Activated CD8-positive, alpha-beta memory T cell treated with anti-CD3 and anti-CD28 coated beads for 1 hour (primary cell): ENCODE measurements around the gene COL8A1.

Experiments
- DNase-seq, 2 donors: peaks; one replicate each; pipeline ENCODE4 v3.0.0-alpha.2; 2020; ENCODE audit warnings: low read depth in 1 of 2; ENCODE audit errors: extremely low read depth in 1 of 2

The COL8A1 gene

GRCh38 chr3:99781761-99782160 is 143.4 kb downstream of the COL8A1 start:
- no peak for DNase-seq

DNA sequence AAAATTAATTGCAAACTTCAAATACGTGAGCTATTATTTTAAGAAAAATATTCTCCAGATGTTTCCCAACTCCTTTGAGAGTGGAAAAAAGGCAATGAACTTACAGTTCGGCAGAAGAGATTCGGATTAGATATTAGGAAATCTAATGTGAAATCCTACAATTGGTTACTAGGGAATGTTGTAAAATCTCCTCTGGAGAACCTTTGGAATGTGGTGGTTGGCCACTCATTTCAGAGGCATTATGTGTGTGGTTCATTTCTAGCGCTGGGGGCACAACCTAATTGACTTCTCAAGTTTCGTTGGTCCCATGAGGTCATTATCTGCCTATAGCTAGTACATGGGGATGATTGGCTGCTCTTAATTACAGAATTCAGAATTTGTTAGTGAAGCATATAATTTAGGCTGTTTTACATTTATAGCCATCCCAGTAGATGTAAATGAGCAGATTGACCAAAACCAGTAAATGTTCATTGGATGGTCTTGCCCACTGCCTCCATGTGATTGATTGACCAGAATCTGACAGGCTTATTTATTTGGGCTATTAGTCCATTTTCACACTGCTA is 144.7 kb downstream of the COL8A1 start:
- no peak for DNase-seq

GRCh38 chr3:99789011-99789721 is 150.8 kb downstream of the COL8A1 start:
- no peak for DNase-seq

- DNase-seq, result no peak
These were observed 156.1 kb downstream of the COL8A1 start for GRCh38 chr3:99794485-99794884.

DNA sequence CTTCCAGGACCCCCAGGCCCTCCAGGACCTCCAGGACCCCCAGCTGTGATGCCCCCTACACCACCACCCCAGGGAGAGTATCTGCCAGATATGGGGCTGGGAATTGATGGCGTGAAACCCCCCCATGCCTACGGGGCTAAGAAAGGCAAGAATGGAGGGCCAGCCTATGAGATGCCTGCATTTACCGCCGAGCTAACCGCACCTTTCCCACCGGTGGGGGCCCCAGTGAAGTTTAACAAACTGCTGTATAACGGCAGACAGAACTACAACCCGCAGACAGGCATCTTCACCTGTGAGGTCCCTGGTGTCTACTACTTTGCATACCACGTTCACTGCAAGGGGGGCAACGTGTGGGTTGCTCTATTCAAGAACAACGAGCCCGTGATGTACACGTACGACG is 157.2 kb downstream of the COL8A1 start:
- no peak for DNase-seq

DNA sequence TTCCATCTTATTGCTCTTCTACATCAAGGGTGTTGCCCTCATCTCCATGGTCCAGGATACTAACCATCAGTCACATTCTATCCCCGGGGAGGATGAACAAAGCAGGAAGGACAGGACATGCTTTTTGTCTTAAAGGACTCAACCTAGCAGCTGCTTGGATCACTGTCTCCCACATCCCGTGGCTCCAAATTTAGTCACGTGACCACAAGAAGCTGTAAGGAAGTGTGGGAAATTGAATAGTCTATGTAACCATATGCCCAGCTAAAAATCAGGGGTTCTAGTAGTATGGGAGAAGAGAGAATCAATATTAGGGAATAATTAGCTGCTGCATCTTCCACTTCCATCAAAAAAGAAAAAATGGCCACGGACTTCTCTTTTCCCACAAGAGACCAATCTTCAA is 161.0 kb downstream of the COL8A1 start:
- DNase-seq, result no peak

DNA sequence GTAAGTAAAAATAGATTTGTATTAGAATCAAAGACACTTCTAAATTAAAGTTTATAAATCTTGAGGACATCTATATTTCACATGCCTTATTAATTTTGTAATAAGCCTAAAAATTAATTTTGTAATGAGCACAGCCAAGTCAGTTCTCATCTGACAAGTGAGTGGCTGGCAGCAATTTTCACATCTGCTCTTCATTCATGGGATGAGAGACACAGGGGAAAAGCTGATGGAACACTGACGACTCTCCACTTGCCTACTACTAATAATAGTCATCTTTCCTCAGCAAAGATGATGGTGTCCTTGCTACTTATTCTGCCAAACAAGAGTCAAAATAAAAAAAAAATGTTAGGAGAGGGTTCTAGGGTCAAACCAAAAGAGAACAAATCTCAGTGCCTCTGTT is 164.9 kb downstream of the COL8A1 start:
- DNase-seq, result no peak

DNA sequence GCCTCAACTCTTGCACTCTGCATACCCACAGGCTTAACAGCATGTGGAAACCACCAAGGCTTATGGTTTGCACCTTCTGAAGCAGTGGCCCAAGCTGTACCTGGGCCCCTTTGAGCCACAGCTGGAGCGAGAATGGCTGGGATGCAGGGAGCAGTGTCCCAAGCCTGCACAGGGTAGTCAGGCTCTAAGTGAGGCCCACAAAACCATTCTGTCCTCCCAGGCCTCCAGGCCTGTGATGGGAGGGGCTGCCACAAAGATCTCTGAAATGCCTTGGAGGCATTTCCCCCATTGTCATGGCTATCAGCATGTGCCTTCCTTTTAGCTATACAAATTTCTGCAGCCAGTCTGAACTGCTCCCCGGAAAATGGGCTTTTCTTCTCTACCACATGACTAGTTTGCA is 166.8 kb downstream of the COL8A1 start:
- DNase-seq, result no peak

- DNase-seq, result no peak
These were observed 169.9 kb downstream of the COL8A1 start for GRCh38 chr3:99808163-99808794.

- no peak for DNase-seq
These were observed 171.2 kb downstream of the COL8A1 start for GRCh38 chr3:99809565-99809964.

GRCh38 chr3:99810403-99810802 is 172.0 kb downstream of the COL8A1 start:
- no peak for DNase-seq

- DNase-seq, result no peak
These were observed 178.6 kb downstream of the COL8A1 start for GRCh38 chr3:99817047-99817436.

DNA sequence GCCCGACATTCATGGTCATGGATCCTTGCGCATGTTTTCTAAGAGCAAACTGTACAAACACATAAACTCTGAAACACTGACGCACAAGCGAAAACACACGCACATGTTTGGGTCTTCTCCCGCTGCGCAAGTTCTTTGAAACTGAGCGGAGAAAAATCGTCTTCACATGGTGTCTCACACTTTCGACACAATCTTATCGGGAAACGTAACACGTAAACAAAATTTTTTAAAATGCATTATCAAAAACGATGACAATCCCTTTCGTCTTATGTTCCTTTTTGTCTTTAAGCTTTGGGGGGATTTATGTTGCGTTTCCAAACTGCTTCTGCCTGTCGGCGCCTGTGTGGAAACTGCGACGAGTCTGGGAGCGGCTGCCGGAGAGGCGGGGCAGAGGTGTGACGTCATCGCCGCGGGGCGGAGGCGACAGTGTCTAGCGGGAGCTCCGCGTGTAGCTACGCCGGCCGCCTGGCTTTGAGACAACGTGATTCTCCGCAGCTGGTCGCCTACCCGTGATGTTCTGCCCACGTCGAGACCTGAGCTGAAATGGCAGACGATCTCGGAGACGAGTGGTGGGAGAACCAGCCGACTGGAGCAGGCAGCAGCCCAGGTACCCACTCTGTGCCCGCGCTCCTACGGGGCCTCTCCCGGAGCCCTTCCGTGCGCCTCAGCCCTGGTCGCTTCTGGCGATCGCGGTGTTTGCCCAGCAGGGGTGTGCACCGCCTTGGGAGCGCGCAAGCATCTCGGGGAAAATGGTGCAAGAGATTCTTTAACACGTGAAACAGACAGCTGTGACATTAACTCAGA is 179.2 kb downstream of the COL8A1 start, which contains the start of gene CMSS1:
Gene CMSS1, plus strand, starts transcription at position 426 of the 804 bp plus-strand sequence.
- DNase-seq, result peak; percentile 92 to 97

GRCh38 chr3:99818818-99819217 is 180.4 kb downstream of the COL8A1 start:
- DNase-seq, result no peak

GRCh38 chr3:99823723-99824711 is 185.6 kb downstream of the COL8A1 start:
- DNase-seq, result no peak

DNA sequence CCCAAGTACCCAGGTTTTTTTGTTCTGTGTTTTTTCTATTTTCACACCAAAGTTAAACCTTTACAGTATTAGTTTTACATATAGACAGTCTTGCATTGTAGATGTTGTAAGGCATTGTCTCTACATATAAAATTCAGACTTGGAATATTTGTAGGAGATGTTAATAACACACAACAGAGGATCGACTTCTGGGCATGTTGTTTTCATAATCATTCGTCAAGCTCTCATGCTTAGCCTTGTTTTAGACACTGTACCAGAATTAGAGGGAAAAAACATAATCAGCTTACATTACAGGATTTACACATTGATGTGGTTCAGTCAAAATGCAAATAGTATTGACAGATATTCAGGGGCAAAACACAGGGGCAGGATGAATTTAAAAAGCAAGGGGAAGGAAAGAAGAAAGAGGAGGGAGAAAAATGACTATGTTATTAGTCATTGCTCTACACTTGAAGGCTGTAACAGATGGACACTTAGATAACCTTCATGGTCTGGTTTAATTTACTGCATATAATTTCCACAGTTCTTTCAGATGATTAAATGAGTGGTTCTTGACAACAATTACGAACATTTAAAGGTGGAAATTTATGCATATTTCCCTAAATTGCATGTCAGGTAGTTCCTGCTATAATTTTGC is 186.7 kb downstream of the COL8A1 start:
- DNase-seq, result no peak

DNA sequence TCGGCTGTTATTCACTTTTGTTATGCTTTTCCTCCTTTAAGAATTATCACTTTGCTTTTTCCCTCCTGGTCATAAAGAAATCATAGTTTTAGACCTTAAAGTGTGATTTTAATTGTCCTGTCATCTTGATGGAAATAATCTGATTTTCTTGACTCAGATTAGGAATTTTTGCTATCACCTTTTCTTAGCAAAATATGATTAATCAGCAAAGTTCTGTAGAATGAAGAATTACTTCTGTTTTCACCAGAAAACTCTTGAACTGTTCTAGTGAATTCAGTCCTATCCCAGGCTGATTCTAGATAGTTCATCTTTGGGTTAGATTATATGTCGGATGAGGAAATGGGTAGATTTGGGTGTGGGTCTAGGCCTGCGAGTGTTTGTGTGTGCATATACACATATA is 191.4 kb downstream of the COL8A1 start:
- DNase-seq, result no peak

- DNase-seq, result no peak
These were observed 195.3 kb downstream of the COL8A1 start for GRCh38 chr3:99833617-99834205.

DNA sequence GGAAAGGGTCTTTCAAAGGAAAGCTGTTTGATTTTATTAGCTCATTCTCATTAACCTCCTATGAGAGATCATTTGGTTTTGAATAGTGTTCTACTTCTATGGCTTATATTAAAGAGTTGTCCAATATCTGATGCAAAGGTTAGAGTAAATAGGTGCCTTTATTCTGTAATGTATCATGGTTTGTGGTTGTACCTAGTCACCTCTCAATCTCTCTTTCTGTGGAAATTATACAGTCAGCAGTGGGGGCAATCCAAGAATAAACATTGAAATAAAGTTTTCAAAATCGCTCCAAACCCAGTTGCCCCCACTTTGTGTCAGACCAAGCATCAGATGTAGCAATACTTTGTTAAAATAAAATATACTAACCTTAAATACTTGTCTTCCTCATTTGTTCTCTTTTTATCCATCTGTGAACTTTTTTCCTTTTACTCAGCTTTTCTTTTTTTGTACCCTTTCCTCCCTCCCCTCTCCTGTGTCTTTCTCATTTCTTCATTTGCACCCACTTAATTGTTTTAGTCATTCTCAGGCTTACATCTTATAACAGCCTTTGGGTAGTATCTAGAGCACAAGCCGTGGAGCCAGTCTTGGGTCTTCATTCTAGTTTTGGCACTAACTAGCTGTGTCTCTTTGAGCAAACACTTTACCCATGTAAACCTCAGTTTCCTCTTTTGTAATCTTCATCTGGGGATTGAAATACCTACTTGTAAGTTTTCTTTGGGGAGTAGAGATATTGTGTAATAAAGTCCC is 196.0 kb downstream of the COL8A1 start:
- no peak for DNase-seq
